H1 (cell line): ENCODE data around the gene LHFPL6. TPM values are rescaled to one million over a fixed set of nuclear protein-coding genes. Genes with fewer than 3 reads are reported as not detected.

Source experiments
- CTCF ChIA-PET: fragments of 300-600 bp; sonication (Branson Sonifier 250); formaldehyde crosslinking; loops from one replicate; lab custom pipeline; 2021; ENCODE audit not compliant: partially characterized antibody; lab: Charles Lee
- POLR2A ChIA-PET: fragments of 300-600 bp; sonication (Branson Sonifier 250); formaldehyde crosslinking; loops from one replicate; lab custom pipeline; 2021; ENCODE audit warnings: inconsistent platforms; ENCODE audit not compliant: partially characterized antibody; lab: Charles Lee
- DNase-seq, 2 experiments: peaks; one replicate each; pipeline versions ENCODE4 v3.0.0 to v3.0.0-alpha.2; 2010 to 2022; ENCODE audit warnings: low spot score in 2 of 2, low read depth in 1 of 2, mixed read lengths in 1 of 2
- FAIRE-seq: peaks from 2 replicates; lab custom pipeline; 2011; peaks lifted over from hg19 to GRCh38; lab: Jason Lieb, UNC
- H2AFZ ChIP-seq: 2 replicates; pipeline ENCODE4 v1.8.1; 2012; ENCODE audit warnings: low read length, inconsistent platforms
- H2AK5ac ChIP-seq: 2 replicates; pipeline ENCODE4 v1.6.1; 2013; ENCODE audit warnings: low read depth, low read length
- H2BK120ac ChIP-seq: replicated peaks from 2 replicates; pipeline ENCODE3; 2013; ENCODE audit warnings: low read depth, low read length, inconsistent platforms
- H2BK12ac ChIP-seq: 2 replicates; pipeline ENCODE4 v1.6.1; 2013; ENCODE audit warnings: low read depth, low read length
- H2BK15ac ChIP-seq: 2 replicates; pipeline ENCODE4 v1.6.1; 2013; ENCODE audit warnings: low read length
- H2BK20ac ChIP-seq: 2 replicates; pipeline ENCODE4 v1.6.1; 2013; ENCODE audit warnings: low read length
- H2BK5ac ChIP-seq: 2 replicates; pipeline ENCODE4 v1.6.1; 2013; ENCODE audit warnings: low read depth, low read length
- H3K14ac ChIP-seq: 2 replicates; pipeline ENCODE4 v1.6.1; 2013; ENCODE audit warnings: inconsistent platforms; ENCODE audit not compliant: insufficient read length
- H3K18ac ChIP-seq: 2 replicates; pipeline ENCODE4 v1.6.1; 2013; ENCODE audit warnings: low read length; ENCODE audit errors: extremely low read depth
- H3K23ac ChIP-seq: 2 replicates; pipeline ENCODE4 v1.6.1; 2013; ENCODE audit warnings: inconsistent platforms; ENCODE audit not compliant: insufficient read length
- H3K23me2 ChIP-seq: 2 replicates; pipeline ENCODE4 v1.6.1; 2013; ENCODE audit warnings: low read depth, low read length
- H3K27ac ChIP-seq: 2 replicates; pipeline ENCODE4 v1.6.1; 2011; ENCODE audit warnings: low read depth, low read length, inconsistent platforms
- H3K27me3 ChIP-seq, 4 experiments: replicated peaks in 1 of 4; 1 replicate in 1 of 4; 2 replicates in 3 of 4; pipeline versions ENCODE4 v1.6.1 to v1.8.1; 2011 to 2013; ENCODE audit warnings: low read length in 3 of 4, mild to moderate bottlenecking in 3 of 4, inconsistent platforms in 2 of 4, mixed read lengths in 2 of 4, moderate library complexity in 1 of 4; ENCODE audit not compliant: control insufficient read depth in 3 of 4, insufficient read depth in 3 of 4; ENCODE audit errors: extremely low read depth in 1 of 4
- H3K36me3 ChIP-seq, 4 experiments: 2 replicates each; pipeline versions ENCODE4 v1.6.1 to v1.8.1; 2011 to 2013; ENCODE audit warnings: mild to moderate bottlenecking in 4 of 4, low read length in 3 of 4, moderate library complexity in 2 of 4, control low read depth in 1 of 4, inconsistent platforms in 1 of 4; ENCODE audit not compliant: insufficient read depth in 4 of 4, control insufficient read depth in 2 of 4
- H3K4ac ChIP-seq: replicated peaks from 2 replicates; pipeline ENCODE3; 2013; ENCODE audit warnings: low read length, low read depth, mixed read lengths, inconsistent platforms; ENCODE audit not compliant: insufficient read length
- H3K4me1 ChIP-seq, 4 experiments: replicated peaks in 1 of 4; 1 replicate in 1 of 4; 2 replicates in 3 of 4; pipeline versions ENCODE4 v1.6.1 to v1.8.1; 2011 to 2013; ENCODE audit warnings: low read length in 3 of 4, inconsistent platforms in 2 of 4, mixed read lengths in 1 of 4; ENCODE audit not compliant: insufficient read depth in 4 of 4, control insufficient read depth in 3 of 4
- H3K4me2 ChIP-seq, 2 experiments: 2 replicates each; pipeline versions ENCODE4 v1.6.1 to v1.8.1; 2011 to 2013; ENCODE audit warnings: low read depth in 2 of 2, low read length in 2 of 2, control low read depth in 1 of 2, inconsistent platforms in 1 of 2, mild to moderate bottlenecking in 1 of 2; ENCODE audit not compliant: insufficient read depth in 1 of 2
- H3K4me3 ChIP-seq, 4 experiments: fragments of 200-600, 300-600 bp in 1 of 4; sonication (generic), shearing (Covaris generic), sonication (Bioruptor Twin) in 1 of 4; 2 replicates each; pipeline versions ENCODE4 v1.5.1 to v1.8.1; 2011 to 2016; ENCODE audit warnings: low read length in 4 of 4, low read depth in 3 of 4, control low read depth in 2 of 4, inconsistent platforms in 2 of 4, mild to moderate bottlenecking in 2 of 4, mixed read lengths in 1 of 4, moderate library complexity in 1 of 4; ENCODE audit not compliant: insufficient read depth in 2 of 4; ENCODE audit errors: extremely low read depth in 1 of 4
- H3K56ac ChIP-seq: replicated peaks from 2 replicates; pipeline ENCODE3; 2013; ENCODE audit warnings: low read depth, mild to moderate bottlenecking, mixed read lengths, low read length, inconsistent platforms; ENCODE audit not compliant: insufficient read length
- H3K79me1 ChIP-seq: 2 replicates; pipeline ENCODE4 v1.6.1; 2013; ENCODE audit warnings: low read depth, low read length, control low read depth
- H3K79me2 ChIP-seq, 2 experiments: 2 replicates each; pipeline versions ENCODE4 v1.6.1 to v1.8.1; 2012 to 2013; ENCODE audit warnings: low read length in 2 of 2, mild to moderate bottlenecking in 2 of 2, inconsistent platforms in 1 of 2; ENCODE audit not compliant: insufficient read depth in 2 of 2, control insufficient read depth in 1 of 2
- H3K9ac ChIP-seq, 4 experiments: replicated peaks in 1 of 4; 1 replicate in 1 of 4; 2 replicates in 3 of 4; pipeline versions ENCODE4 v1.6.1 to v1.8.1; 2011 to 2013; ENCODE audit warnings: low read depth in 3 of 4, low read length in 3 of 4, control low read depth in 2 of 4, mild to moderate bottlenecking in 2 of 4, moderate library complexity in 2 of 4, inconsistent platforms in 1 of 4; ENCODE audit errors: extremely low read depth in 1 of 4
- H3K9me3 ChIP-seq, 2 experiments: 2 replicates each; pipeline versions ENCODE4 v1.6.1 to v1.8.1; 2012 to 2013; ENCODE audit warnings: mild to moderate bottlenecking in 2 of 2, moderate library complexity in 2 of 2, control low read depth in 1 of 2, inconsistent platforms in 1 of 2, low read depth in 1 of 2, low read length in 1 of 2, mixed read lengths in 1 of 2; ENCODE audit not compliant: insufficient read depth in 2 of 2
- H4K20me1 ChIP-seq, 2 experiments: replicated peaks in 1 of 2; 2 replicates each; pipeline versions ENCODE3 to v1.8.1; 2011 to 2013; ENCODE audit warnings: inconsistent platforms in 2 of 2, low read length in 2 of 2, mild to moderate bottlenecking in 1 of 2; ENCODE audit not compliant: insufficient read depth in 2 of 2, control insufficient read depth in 1 of 2
- H4K5ac ChIP-seq: 2 replicates; pipeline ENCODE4 v1.6.1; 2013; ENCODE audit warnings: low read length, low read depth, mixed read lengths, inconsistent platforms; ENCODE audit not compliant: insufficient read length
- H4K8ac ChIP-seq: 2 replicates; pipeline ENCODE4 v1.8.0; 2013; ENCODE audit warnings: mild to moderate bottlenecking, moderate library complexity, low read length, inconsistent platforms; ENCODE audit not compliant: insufficient read depth; ENCODE audit errors: extremely low read depth
- H4K91ac ChIP-seq: replicated peaks from 2 replicates; pipeline ENCODE3; 2013; ENCODE audit warnings: low read length, mixed read lengths, inconsistent platforms; ENCODE audit not compliant: insufficient read length
- CBX5 ChIP-seq: fragments of 300-800, 300-1000 bp; sonication (generic); IDR thresholded peaks from 2 replicates; pipeline ENCODE4 v1.7.1; 2016; ENCODE audit warnings: antibody characterized with exemption, low read length, low read depth
- CTBP2 ChIP-seq: IDR thresholded peaks from 2 replicates; pipeline ENCODE4 v1.7.0; 2011; ENCODE audit warnings: borderline replicate concordance, mild to moderate bottlenecking, moderate library complexity, mixed read lengths, low read length; ENCODE audit not compliant: insufficient read depth, insufficient read length
- FOSL1 ChIP-seq: IDR thresholded peaks from 2 replicates; pipeline ENCODE4 v1.6.1; 2011; ENCODE audit warnings: mild to moderate bottlenecking, low read depth, low read length, moderate library complexity; ENCODE audit not compliant: insufficient read depth
- GABPA ChIP-seq: IDR thresholded peaks from 2 replicates; pipeline ENCODE4 v1.6.1; 2011; ENCODE audit warnings: mild to moderate bottlenecking, low read length, moderate library complexity, borderline replicate concordance; ENCODE audit not compliant: insufficient read depth
- HDAC2 ChIP-seq, 2 experiments: fragments of 300-600 bp in 1 of 2; sonication (generic) in 1 of 2; IDR thresholded peaks; 2 replicates each; pipeline ENCODE4 v1.6.1; 2011 to 2012; ENCODE audit warnings: low read depth in 2 of 2, low read length in 2 of 2, mild to moderate bottlenecking in 2 of 2, moderate library complexity in 2 of 2, borderline replicate concordance in 1 of 2, inconsistent platforms in 1 of 2
- KDM5A ChIP-seq: fragments of 200-600 bp; IDR thresholded peaks from 2 replicates; pipeline ENCODE4 v1.7.1; 2012; ENCODE audit warnings: mild to moderate bottlenecking, low read length, inconsistent platforms, mixed read lengths
- MAX ChIP-seq: IDR thresholded peaks from 2 replicates; pipeline ENCODE4 v1.6.1; 2012; ENCODE audit warnings: inconsistent platforms
- NRF1 ChIP-seq: IDR thresholded peaks from 2 replicates; pipeline ENCODE4 v1.6.1; 2011; ENCODE audit warnings: mild to moderate bottlenecking, low read depth, low read length, improper control_type of control experiment
- POU5F1 ChIP-seq: IDR thresholded peaks from 2 replicates; pipeline ENCODE4 v1.6.1; 2011; ENCODE audit warnings: low read depth, mild to moderate bottlenecking, low read length, moderate library complexity
- SIN3A ChIP-seq, 2 experiments: IDR thresholded peaks in 1 of 2; conservative IDR thresholded peaks in 1 of 2; 2 replicates each; pipeline ENCODE4 v1.6.1; 2011 to 2012; ENCODE audit warnings: low read length in 2 of 2, improper control_type of control experiment in 1 of 2, low read depth in 1 of 2, mild to moderate bottlenecking in 1 of 2
- SIX5 ChIP-seq: IDR thresholded peaks from 2 replicates; pipeline ENCODE4 v1.6.1; 2011; ENCODE audit warnings: mild to moderate bottlenecking, low read depth, low read length
- SP1 ChIP-seq: IDR thresholded peaks from 2 replicates; pipeline ENCODE4 v1.6.1; 2011; ENCODE audit warnings: low read depth, low read length
- polyA plus RNA-seq, 7 experiments: library from polyadenylated mRNA; depleted of rRNA in 3 of 7; stranded (reverse) in 5 of 7; unstranded in 2 of 7; fragments of >200 nt in 5 of 7; fragments of 200-250 nt in 2 of 7; gene quantifications; 1 replicate in 5 of 7; 2 replicates in 1 of 7; 4 replicates in 1 of 7; pipeline versions ENCODE4 v1.2.1 to v1.2.3, GENCODE V29; 2011 to 2013; ENCODE audit warnings: missing spikeins in 2 of 7, mixed read lengths in 2 of 7
- total RNA-seq: library from RNA; stranded (reverse); fragmentation: NEBNext Ultra II Directional; extraction: Animal tissue kit (Norgen Biotek cat#: 25700); gene quantifications from 2 replicates; pipeline ENCODE4 v1.2.1, GENCODE V29; 2021

Gene LHFPL6
- total and polyA plus RNA-seq, 2 of the 8 experiments (the other 6 are each of a cell fraction or from before 2014, with no cell fraction given): 7.6 to 17.0 TPM

- no peak overlapping the region for H2AFZ ChIP-seq
- no peak overlapping the region for H3K4ac ChIP-seq
- no peak overlapping the region for H4K91ac ChIP-seq
- H2BK20ac ChIP-seq: no peak overlapping the region
- no peaks in the 10 kb centered on the region for H3K9me3 ChIP-seq
- H3K27me3 ChIP-seq: no peaks in the 10 kb centered on the region
- no peak overlapping the region for H3K14ac ChIP-seq
- H2BK5ac ChIP-seq: no peak overlapping the region
- no peak overlapping the region for H3K27ac ChIP-seq
- POLR2A ChIA-PET: no interaction called here
- H3K9ac ChIP-seq: no peak overlapping the region
- H2AK5ac ChIP-seq: no peak overlapping the region
- FAIRE-seq (no peak), DNase-seq (no peak)
- H4K20me1 ChIP-seq: no peaks in the 10 kb centered on the region
- H3K79me2 ChIP-seq: no peaks in the 10 kb centered on the region
- H2BK120ac ChIP-seq: no peak overlapping the region
- H3K56ac ChIP-seq: no peak overlapping the region
- H3K18ac ChIP-seq: no peak overlapping the region
- H3K36me3 ChIP-seq: no peaks in the 10 kb centered on the region
- H4K8ac ChIP-seq: no peak overlapping the region
- H3K4me2 ChIP-seq: no peak overlapping the region
- H2BK15ac ChIP-seq: no peak overlapping the region
- H3K23me2 ChIP-seq: no peaks in the 10 kb centered on the region; the same call in 1 of the 2 replicates
- H2BK12ac ChIP-seq: no peak overlapping the region
- H3K4me3 ChIP-seq: no peak overlapping the region
- TF ChIP-seq MAX: no peak
- no peak for TF ChIP-seq SIX5
- no peak for TF ChIP-seq KDM5A
- no peak for TF ChIP-seq HDAC2 (IDR thresholded peaks at IDR 0.05; ENCODE audit: borderline replicate concordance in 1 of 2, low read depth in 2 of 2, low read length in 2 of 2)
- TF ChIP-seq NRF1: no peak
- no peak for TF ChIP-seq POU5F1
- TF ChIP-seq SP1: no peak
- no peak for TF ChIP-seq FOSL1
- no peak for TF ChIP-seq CBX5
- TF ChIP-seq CTBP2: no peak
- no peak for TF ChIP-seq SIN3A (conservative IDR thresholded peaks at IDR 0.05 in 1 of 2, IDR thresholded peaks at IDR 0.05 in 1 of 2; ENCODE audit: low read depth in 1 of 2, low read length in 2 of 2)
- TF ChIP-seq GABPA: no peak
- CTCF ChIA-PET: interaction anchor here (0.6 to 9.6 kb wide), 14 partner anchors 9 to 213 kb away, joined by 3 to 76 read pairs (median 6); partner anchors contain the start of gene LHFPL6
- H4K5ac ChIP-seq: no peak overlapping the region
- H3K23ac ChIP-seq: no peak overlapping the region
- peaks cover 3 to 23% (median 22%) of the 10 kb centered on the region in 4 experiments; a peak in 6 of 7 replicates for H3K4me1 ChIP-seq
- H3K79me1 ChIP-seq: no peaks in the 10 kb centered on the region
Observed at GRCh38 chr13:39414339-39414738, 188.7 kb downstream of the LHFPL6 start.
